K562 (cell line): ENCODE measurements around the gene PRM2. TPM values are rescaled to one million over a fixed set of nuclear protein-coding genes. Genes with fewer than 3 reads are reported as not detected.

ENCODE experiments used
- CBFB ChIP-seq: sonication (generic); formaldehyde crosslinking; IDR thresholded peaks from 2 replicates; pipeline ENCODE4 v1.4.0; 2020; ENCODE audit warnings: mild to moderate bottlenecking, missing genetic modification reagents
- FOS ChIP-seq: IDR thresholded peaks from 3 replicates; pipeline ENCODE4 v1.6.1; 2011; ENCODE audit not compliant: insufficient read length; ENCODE audit errors: extremely low read depth
- FOSL1 ChIP-seq: fragments of 200-800 bp; sonication (Bioruptor generic); conservative IDR thresholded peaks from 2 replicates; pipeline ENCODE4 v1.6.1; 2016; ENCODE audit warnings: missing genetic modification characterization, missing compliant biosample characterization
- HDAC8 ChIP-seq: fragments of 450-650 bp; IDR thresholded peaks from 2 replicates; pipeline ENCODE4 v1.6.1; 2016; ENCODE audit warnings: mild to moderate bottlenecking, missing genetic modification characterization, moderate library complexity, missing compliant biosample characterization
- HNRNPK ChIP-seq: fragments of 200-400 bp; formaldehyde crosslinking; IDR thresholded peaks from one replicate; pipeline ENCODE4 v1.6.1; 2018; ENCODE audit warnings: mild to moderate bottlenecking, low read depth, low read length; ENCODE audit not compliant: poor library complexity, severe bottlenecking
- JUND ChIP-seq, 2 experiments: IDR thresholded peaks; 2 replicates in 1 of 2; 3 replicates in 1 of 2; pipeline ENCODE4 v1.6.1; 2011; ENCODE audit warnings: borderline replicate concordance in 2 of 2, low read depth in 2 of 2, low read length in 2 of 2, improper control_type of control experiment in 1 of 2, missing biosample characterization in 1 of 2, missing genetic modification characterization in 1 of 2, missing genetic modification reagents in 1 of 2
- KDM5B ChIP-seq: fragments of 200-600 bp; sonication (generic); IDR thresholded peaks from 2 replicates; pipeline ENCODE4 v1.6.1; 2012; ENCODE audit warnings: low read depth, mild to moderate bottlenecking, moderate library complexity, low read length, control low read depth, inconsistent platforms; ENCODE audit not compliant: insufficient replicate concordance
- L3MBTL2 ChIP-seq: fragments of 450-650 bp; IDR thresholded peaks from 2 replicates; pipeline ENCODE4 v1.6.1; 2016; ENCODE audit warnings: mild to moderate bottlenecking, moderate library complexity
- MXI1 ChIP-seq: IDR thresholded peaks from 2 replicates; pipeline ENCODE4 v1.6.1; 2011; ENCODE audit warnings: low read depth, mild to moderate bottlenecking, improper control_type of control experiment, low read length
- NFYB ChIP-seq: IDR thresholded peaks from 2 replicates; pipeline ENCODE4 v1.6.1; 2011; ENCODE audit warnings: mild to moderate bottlenecking, moderate library complexity; ENCODE audit not compliant: insufficient read length; ENCODE audit errors: extremely low read depth
- PBX2 ChIP-seq, 2 experiments: IDR thresholded peaks in 1 of 2; conservative IDR thresholded peaks in 1 of 2; 2 replicates each; pipeline ENCODE4 v1.6.1; 2016; ENCODE audit warnings: low read depth in 2 of 2, mild to moderate bottlenecking in 1 of 2, missing compliant biosample characterization in 1 of 2, missing genetic modification characterization in 1 of 2, moderate library complexity in 1 of 2
- RAD51 ChIP-seq: fragments of 450-650 bp; IDR thresholded peaks from 2 replicates; pipeline ENCODE4 v1.7.1; 2016; ENCODE audit warnings: low read depth, mild to moderate bottlenecking, borderline replicate concordance
- SAFB ChIP-seq: fragments of 200-400 bp; formaldehyde crosslinking; IDR thresholded peaks from 2 replicates; pipeline ENCODE4 v1.6.1; 2017; ENCODE audit warnings: low read depth, low read length, borderline replicate concordance
- SIN3A ChIP-seq, 2 experiments: fragments of 150-350 bp in 1 of 2; IDR thresholded peaks; 2 replicates each; pipeline ENCODE4 v1.6.1; 2011 to 2016; ENCODE audit warnings: borderline replicate concordance in 2 of 2, low read depth in 2 of 2, low read length in 2 of 2, mild to moderate bottlenecking in 2 of 2, moderate library complexity in 2 of 2; ENCODE audit not compliant: control insufficient read depth in 1 of 2
- SP1 ChIP-seq: sonication (generic); formaldehyde crosslinking; IDR thresholded peaks from 2 replicates; pipeline ENCODE4 v1.8.1; 2022; ENCODE audit warnings: mild to moderate bottlenecking, missing genetic modification reagents
- TAF1 ChIP-seq: IDR thresholded peaks from 2 replicates; pipeline ENCODE4 v1.6.1; 2011; ENCODE audit warnings: mild to moderate bottlenecking, low read length, moderate library complexity; ENCODE audit not compliant: insufficient read depth, control insufficient read depth, severe bottlenecking; ENCODE audit errors: extremely low read depth
- ZNF121 ChIP-seq: sonication (generic); formaldehyde crosslinking; conservative IDR thresholded peaks from 2 replicates; pipeline ENCODE4 v1.8.0; 2022; ENCODE audit warnings: missing genetic modification reagents
- ZNF232 ChIP-seq: sonication (generic); formaldehyde crosslinking; IDR thresholded peaks from 2 replicates; pipeline ENCODE4 v1.8.0; 2022; ENCODE audit warnings: mild to moderate bottlenecking, missing genetic modification reagents
- polyA plus RNA-seq, 8 experiments: library from polyadenylated mRNA; depleted of rRNA in 4 of 8; stranded (reverse) in 5 of 8; unstranded in 3 of 8; fragments of >200 nt; fragmentation: Nextera tagmentation in 2 of 8; fragmentation: Illumina TruSeq in 1 of 8; extraction: Ambion mirVana in 2 of 8; extraction: Trizol in 1 of 8; gene quantifications; 2 replicates each; pipeline versions ENCODE4 v1.2.1 to v1.2.3, GENCODE V29; 2011 to 2014; ENCODE audit warnings: inconsistent platforms in 1 of 8, missing spikeins in 1 of 8
- total RNA-seq, 7 experiments: library from RNA; depleted of rRNA in 6 of 7; stranded (reverse); fragments of >200 nt in 6 of 7; fragmentation: Illumina TruSeq in 2 of 7; extraction: Trizol in 2 of 7; gene quantifications; 2 replicates each; pipeline versions ENCODE4 v1.2.1 to v1.2.3, GENCODE V29; 2011 to 2021; ENCODE audit warnings: low replicate concordance in 1 of 7
- TF ChIP-seq, protein P1 (sequence below): sonication (generic); formaldehyde crosslinking; IDR thresholded peaks from 2 replicates; pipeline ENCODE4 v1.9.0; 2022; ENCODE audit warnings: mild to moderate bottlenecking, missing genetic modification reagents
- TF ChIP-seq, protein P2 (sequence below): fragments of 450-650 bp; IDR thresholded peaks from 2 replicates; pipeline ENCODE4 v1.6.1; 2016

Gene PRM2
- total and polyA plus RNA-seq, 9 of the 15 experiments (the other 6 are each of a cell fraction or from before 2014, with no cell fraction given), result not detected

GRCh38 chr16:11238272-11239202 lies 37.7 kb downstream of the PRM2 start (continued):
- TF ChIP-seq SAFB (no peak), NFYB (peak; percentile 68), CBFB (CRISPR knock-in tag) (no peak), SIN3A (IDR thresholded peaks at IDR 0.05; ENCODE audit: borderline replicate concordance in 2 of 2, control insufficient read depth in 1 of 2, low read depth in 2 of 2, low read length in 2 of 2) (0 out of 4 replicates have a peak, but pooled peaks of 1 of the 2 experiments have one; percentile 11), KDM5B (peak; percentile 74), JUND (IDR thresholded peaks at IDR 0.05; ENCODE audit: borderline replicate concordance, low read depth, low read length) (no peak; the same call in none of the 2 replicates), JUND (tag; IDR thresholded peaks at IDR 0.05; ENCODE audit: borderline replicate concordance, low read depth, low read length) (peak; percentile 22; the same call in 1 of the 3 replicates), TAF1 (peak; percentile 47), RAD51 (peak; percentile 88), FOSL1 (tag) (0 out of 2 replicates have a peak, but pooled peaks have one; percentile 13), HNRNPK (no peak), ZNF232 (no peak), MXI1 (peak; percentile 49; the same call in 1 of the 2 replicates), HDAC8 (tag) (no peak), ZNF121 (CRISPR knock-in tag) (no peak), SP1 (CRISPR knock-in tag) (0 out of 2 replicates have a peak, but pooled peaks have one; percentile 38), L3MBTL2 (peak; percentile 90), FOS (peak; percentile 72), PBX2 (CRISPR knock-in tag; IDR thresholded peaks at IDR 0.05; ENCODE audit: low read depth) (peak; percentile 86), PBX2 (tag; conservative IDR thresholded peaks at IDR 0.05; ENCODE audit: low read depth) (peak; percentile 94)
- TF ChIP-seq, protein P1, sequence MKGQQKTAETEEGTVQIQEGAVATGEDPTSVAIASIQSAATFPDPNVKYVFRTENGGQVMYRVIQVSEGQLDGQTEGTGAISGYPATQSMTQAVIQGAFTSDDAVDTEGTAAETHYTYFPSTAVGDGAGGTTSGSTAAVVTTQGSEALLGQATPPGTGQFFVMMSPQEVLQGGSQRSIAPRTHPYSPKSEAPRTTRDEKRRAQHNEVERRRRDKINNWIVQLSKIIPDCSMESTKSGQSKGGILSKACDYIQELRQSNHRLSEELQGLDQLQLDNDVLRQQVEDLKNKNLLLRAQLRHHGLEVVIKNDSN (CRISPR knock-in tag), result peak; percentile 92
- TF ChIP-seq, protein P2, sequence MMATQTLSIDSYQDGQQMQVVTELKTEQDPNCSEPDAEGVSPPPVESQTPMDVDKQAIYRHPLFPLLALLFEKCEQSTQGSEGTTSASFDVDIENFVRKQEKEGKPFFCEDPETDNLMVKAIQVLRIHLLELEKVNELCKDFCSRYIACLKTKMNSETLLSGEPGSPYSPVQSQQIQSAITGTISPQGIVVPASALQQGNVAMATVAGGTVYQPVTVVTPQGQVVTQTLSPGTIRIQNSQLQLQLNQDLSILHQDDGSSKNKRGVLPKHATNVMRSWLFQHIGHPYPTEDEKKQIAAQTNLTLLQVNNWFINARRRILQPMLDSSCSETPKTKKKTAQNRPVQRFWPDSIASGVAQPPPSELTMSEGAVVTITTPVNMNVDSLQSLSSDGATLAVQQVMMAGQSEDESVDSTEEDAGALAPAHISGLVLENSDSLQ, result peak; percentile 99
